Stimulated activated CD4-positive, alpha-beta T cell treated with anti-CD3 and anti-CD28 coated beads, Interleukin-12 subunit alpha, Interleukin-12 subunit beta, amount 100 ng/mL, for 24 hours (primary cell): ENCODE data around the gene DAB2.

Experiments
- DNase-seq, 2 experiments: peaks; one replicate each; pipeline ENCODE4 v3.0.0-alpha.2; 2020; ENCODE audit warnings: low read depth in 2 of 2

The DAB2 gene

GRCh38 chr5:39447968-39448367 lies 23.2 kb upstream of the DAB2 start:
- no peak for DNase-seq

GRCh38 chr5:39447059-39447458 lies 22.3 kb upstream of the DAB2 start:
- no peak for DNase-seq

- no peak for DNase-seq
Measured at GRCh38 chr5:39446231-39446630, 21.5 kb upstream of the DAB2 start.

- DNase-seq, result no peak
Measured at GRCh38 chr5:39443911-39444310, 19.1 kb upstream of the DAB2 start.

- DNase-seq, result no peak
Measured at GRCh38 chr5:39442991-39443390, 18.2 kb upstream of the DAB2 start.

- no peak for DNase-seq
Measured at GRCh38 chr5:39441838-39442237, 17.1 kb upstream of the DAB2 start.

GRCh38 chr5:39440958-39441624 lies 16.3 kb upstream of the DAB2 start:
- DNase-seq, result no peak

- DNase-seq, result no peak
Measured at GRCh38 chr5:39440192-39440957, 15.6 kb upstream of the DAB2 start.

- no peak for DNase-seq
Measured at GRCh38 chr5:39439582-39440162, 14.9 kb upstream of the DAB2 start.

- no peak for DNase-seq
Measured at GRCh38 chr5:39437467-39437866, 12.7 kb upstream of the DAB2 start.

- no peak for DNase-seq
Measured at GRCh38 chr5:39433848-39434247, 9.1 kb upstream of the DAB2 start.

- DNase-seq, result no peak
Measured at GRCh38 chr5:39432696-39433530, 8.1 kb upstream of the DAB2 start.

GRCh38 chr5:39430461-39430860 lies 5.7 kb upstream of the DAB2 start:
- no peak for DNase-seq

GRCh38 chr5:39428640-39429039 lies 3.9 kb upstream of the DAB2 start:
- no peak for DNase-seq

- DNase-seq, result no peak
Measured at GRCh38 chr5:39427633-39428032, 2.9 kb upstream of the DAB2 start.

GRCh38 chr5:39427229-39427628 lies 2.4 kb upstream of the DAB2 start:
- DNase-seq, result no peak

- DNase-seq, result no peak
Measured at GRCh38 chr5:39426746-39427105, 1.9 kb upstream of the DAB2 start.

GRCh38 chr5:39426051-39426745 lies 1.4 kb upstream of the DAB2 start:
- no peak for DNase-seq

GRCh38 chr5:39423331-39423751 lies 1.4 kb downstream of the DAB2 start:
- DNase-seq, result no peak

- no peak for DNase-seq
Measured at GRCh38 chr5:39422728-39423285, 2.0 kb downstream of the DAB2 start.

- DNase-seq, result no peak
Measured at GRCh38 chr5:39422036-39422606, 2.7 kb downstream of the DAB2 start.
